SK-N-SH treated with all-trans-retinoic acid at 6 μM for 48 hours (cell line): ENCODE measurements around the gene STX11.

ENCODE experiments used
- ARNTL ChIP-seq: fragments of 450-650 bp; formaldehyde crosslinking; IDR thresholded peaks from 2 replicates; pipeline ENCODE4 v1.5.0; 2020; ENCODE audit warnings: low read depth, mild to moderate bottlenecking, moderate library complexity, borderline replicate concordance
- CSDC2 ChIP-seq: fragments of 250-450 bp; sonication (Bioruptor Pico); IDR thresholded peaks from 2 replicates; pipeline ENCODE4 v1.5.0; 2020; ENCODE audit warnings: mild to moderate bottlenecking, moderate library complexity
- OSR1 ChIP-seq: fragments of 250-450 bp; sonication (Bioruptor Pico); IDR thresholded peaks from 2 replicates; pipeline ENCODE4 v1.8.0; 2022; ENCODE audit warnings: moderate library complexity, mild to moderate bottlenecking, inconsistent platforms
- PATZ1 ChIP-seq: fragments of 250-450 bp; sonication (Bioruptor Pico); IDR thresholded peaks from 2 replicates; pipeline ENCODE4 v1.8.0; 2020; ENCODE audit warnings: mild to moderate bottlenecking, moderate library complexity, borderline replicate concordance
- POU6F1 ChIP-seq: fragments of 250-450 bp; sonication (Bioruptor Pico); IDR thresholded peaks from 2 replicates; pipeline ENCODE4 v1.8.0; 2021; ENCODE audit warnings: low read depth, mild to moderate bottlenecking, moderate library complexity, borderline replicate concordance
- RARB ChIP-seq: fragments of 250-450 bp; sonication (Bioruptor Pico); IDR thresholded peaks from 2 replicates; pipeline ENCODE4 v1.8.0; 2021; ENCODE audit warnings: mild to moderate bottlenecking, moderate library complexity
- SNAI2 ChIP-seq: fragments of 250-450 bp; sonication (Bioruptor Pico); IDR thresholded peaks from 2 replicates; pipeline ENCODE4 v1.5.0; 2020; ENCODE audit warnings: mild to moderate bottlenecking, moderate library complexity
- TCF4 ChIP-seq: fragments of 250-450 bp; sonication (Bioruptor Pico); IDR thresholded peaks from 2 replicates; pipeline ENCODE4 v1.8.0; 2021; ENCODE audit warnings: mild to moderate bottlenecking, moderate library complexity, borderline replicate concordance
- TOX ChIP-seq: fragments of 250-450 bp; sonication (Bioruptor Pico); IDR thresholded peaks from 2 replicates; pipeline ENCODE4 v1.8.0; 2021; ENCODE audit warnings: mild to moderate bottlenecking, moderate library complexity, borderline replicate concordance
- TSHZ2 ChIP-seq: fragments of 250-450 bp; sonication (Bioruptor Pico); IDR thresholded peaks from 2 replicates; pipeline ENCODE4 v1.5.0; 2020; ENCODE audit warnings: mild to moderate bottlenecking, moderate library complexity
- ZFP3 ChIP-seq: fragments of 250-450 bp; sonication (Bioruptor Pico); IDR thresholded peaks from 2 replicates; pipeline ENCODE4 v1.5.0; 2020; ENCODE audit warnings: mild to moderate bottlenecking, moderate library complexity
- ZFP30 ChIP-seq: fragments of 450-650 bp; formaldehyde crosslinking; IDR thresholded peaks from 2 replicates; pipeline ENCODE4 v1.5.0; 2022; ENCODE audit warnings: mild to moderate bottlenecking, moderate library complexity
- ZNF70 ChIP-seq: fragments of 450-650 bp; formaldehyde crosslinking; IDR thresholded peaks from 2 replicates; pipeline ENCODE4 v1.5.0; 2020; ENCODE audit warnings: mild to moderate bottlenecking, moderate library complexity
- ZNF8 ChIP-seq: fragments of 450-650 bp; formaldehyde crosslinking; IDR thresholded peaks from 2 replicates; pipeline ENCODE4 v1.5.0; 2020; ENCODE audit warnings: mild to moderate bottlenecking, moderate library complexity

GRCh38 chr6:144217797-144218196 is 67.5 kb downstream of the STX11 start:
- no peak for TF ChIP-seq RARB (CRISPR knock-in tag)
- TF ChIP-seq OSR1 (CRISPR knock-in tag), result no peak
- no peak for TF ChIP-seq PATZ1 (CRISPR knock-in tag)
- TF ChIP-seq TCF4 (CRISPR knock-in tag), result no peak
- no peak for TF ChIP-seq POU6F1 (CRISPR knock-in tag)
- TF ChIP-seq ZNF70, result no peak
- TF ChIP-seq CSDC2, result no peak
- TF ChIP-seq ARNTL, result no peak
- TF ChIP-seq TSHZ2 (CRISPR knock-in tag), result no peak
- no peak for TF ChIP-seq TOX (CRISPR knock-in tag)
- no peak for TF ChIP-seq ZFP3 (CRISPR knock-in tag)
- no peak for TF ChIP-seq ZNF8 (CRISPR knock-in tag)
- no peak for TF ChIP-seq SNAI2 (CRISPR knock-in tag)
- TF ChIP-seq ZFP30, result no peak
